ENCODE results near the gene SERINC4.

DNA sequence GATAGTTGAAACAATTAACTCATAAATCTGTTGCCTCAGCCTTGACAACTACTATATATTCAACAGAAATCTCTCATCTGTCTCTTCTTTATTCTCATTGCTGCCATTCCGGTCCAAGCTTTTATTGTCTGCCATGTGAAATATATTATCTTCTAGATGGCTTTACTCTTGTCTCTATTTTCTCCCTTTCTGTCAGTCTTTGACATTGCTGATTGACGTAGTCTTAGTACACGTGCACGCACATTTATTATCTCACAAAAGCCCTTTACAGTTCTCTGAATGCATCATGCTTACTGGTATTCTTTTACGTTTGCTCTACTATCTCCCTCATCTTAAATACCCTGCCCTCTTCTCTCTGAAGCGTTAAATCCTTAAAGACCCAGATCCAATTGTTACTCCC lies 48.1 kb downstream of the SERINC4 start:
- TF ChIP-seq, protein P1, sequence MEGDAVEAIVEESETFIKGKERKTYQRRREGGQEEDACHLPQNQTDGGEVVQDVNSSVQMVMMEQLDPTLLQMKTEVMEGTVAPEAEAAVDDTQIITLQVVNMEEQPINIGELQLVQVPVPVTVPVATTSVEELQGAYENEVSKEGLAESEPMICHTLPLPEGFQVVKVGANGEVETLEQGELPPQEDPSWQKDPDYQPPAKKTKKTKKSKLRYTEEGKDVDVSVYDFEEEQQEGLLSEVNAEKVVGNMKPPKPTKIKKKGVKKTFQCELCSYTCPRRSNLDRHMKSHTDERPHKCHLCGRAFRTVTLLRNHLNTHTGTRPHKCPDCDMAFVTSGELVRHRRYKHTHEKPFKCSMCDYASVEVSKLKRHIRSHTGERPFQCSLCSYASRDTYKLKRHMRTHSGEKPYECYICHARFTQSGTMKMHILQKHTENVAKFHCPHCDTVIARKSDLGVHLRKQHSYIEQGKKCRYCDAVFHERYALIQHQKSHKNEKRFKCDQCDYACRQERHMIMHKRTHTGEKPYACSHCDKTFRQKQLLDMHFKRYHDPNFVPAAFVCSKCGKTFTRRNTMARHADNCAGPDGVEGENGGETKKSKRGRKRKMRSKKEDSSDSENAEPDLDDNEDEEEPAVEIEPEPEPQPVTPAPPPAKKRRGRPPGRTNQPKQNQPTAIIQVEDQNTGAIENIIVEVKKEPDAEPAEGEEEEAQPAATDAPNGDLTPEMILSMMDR (IDR thresholded peaks at IDR 0.05; ENCODE audit: low read depth, low read length): no peak
- TF ChIP-seq POLR2A (IDR thresholded peaks at IDR 0.05; ENCODE audit: extremely low read depth, insufficient read length) (no peak), MAX (IDR thresholded peaks at IDR 0.05; ENCODE audit: low read depth, low read length) (no peak), MYC (IDR thresholded peaks at IDR 0.05; ENCODE audit: low read depth, low read length) (no peak)
